Ureter (tissue), 1 donor: Measurements from ENCODE around the gene PLAAT1. TPM values are rescaled to one million over a fixed set of nuclear protein-coding genes. Genes with fewer than 3 reads are reported as not detected.

Experiments used
- DNase-seq: peaks from one replicate; pipeline ENCODE4 v3.0.0-alpha.2; 2020; ENCODE audit warnings: low spot score
- total RNA-seq: library from RNA; stranded (reverse); gene quantifications from one replicate; pipeline ENCODE4 v1.2.4, GENCODE V29; 2023
- donor health status: DM: yes; HTN: yes; CAD: no.

Gene PLAAT1
- 0.96 TPM for total RNA-seq

GRCh38 chr3:193240850-193241706 is at the start of gene PLAAT1:
PLAAT1 (plus strand) TSS chr3:193241222; CDS start chr3:193255651, 14,429 bp downstream.
- DNase-seq, result peak; percentile 54

GRCh38 chr3:193194371-193194770 is 46.7 kb upstream of the PLAAT1 start:
- DNase-seq, result no peak

GRCh38 chr3:193196746-193197145 is 44.3 kb upstream of the PLAAT1 start:
- DNase-seq, result no peak

GRCh38 chr3:193207290-193208273 is 33.4 kb upstream of the PLAAT1 start:
- no peak for DNase-seq

GRCh38 chr3:193210618-193211017 is 30.4 kb upstream of the PLAAT1 start:
- DNase-seq, result no peak

GRCh38 chr3:193211173-193211572 is 29.8 kb upstream of the PLAAT1 start:
- DNase-seq, result no peak

- no peak for DNase-seq
Measured at GRCh38 chr3:193211984-193212383, 29.0 kb upstream of the PLAAT1 start.

- no peak for DNase-seq
Measured at GRCh38 chr3:193212844-193213243, 28.2 kb upstream of the PLAAT1 start.

GRCh38 chr3:193214445-193214844 is 26.6 kb upstream of the PLAAT1 start:
- no peak for DNase-seq

GRCh38 chr3:193225302-193226125 is 15.5 kb upstream of the PLAAT1 start:
- no peak for DNase-seq

- DNase-seq, result no peak
Measured at GRCh38 chr3:193228206-193228605, 12.8 kb upstream of the PLAAT1 start.

GRCh38 chr3:193229851-193230420 is 11.1 kb upstream of the PLAAT1 start:
- no peak for DNase-seq

- DNase-seq, result no peak
Measured at GRCh38 chr3:193230610-193231009, 10.4 kb upstream of the PLAAT1 start.

GRCh38 chr3:193231201-193231600 is 9.8 kb upstream of the PLAAT1 start:
- DNase-seq, result no peak

GRCh38 chr3:193236599-193236998 is 4.4 kb upstream of the PLAAT1 start:
- no peak for DNase-seq

- no peak for DNase-seq
Measured at GRCh38 chr3:193237030-193237429, 4.0 kb upstream of the PLAAT1 start.

GRCh38 chr3:193240436-193240849 is 579 bp upstream of the PLAAT1 start:
- no peak for DNase-seq

- no peak for DNase-seq
Measured at GRCh38 chr3:193241716-193242115, 694 bp downstream of the PLAAT1 start.

- no peak for DNase-seq
Measured at GRCh38 chr3:193243571-193243970, 2.5 kb downstream of the PLAAT1 start.

GRCh38 chr3:193248848-193249468 is 7.9 kb downstream of the PLAAT1 start:
- no peak for DNase-seq

GRCh38 chr3:193250492-193250891 is 9.5 kb downstream of the PLAAT1 start:
- no peak for DNase-seq
